Smooth muscle cell of the brain vasculature (primary cell): Measurements from ENCODE around the gene TMEM168.
"Not testable (repeated sequence)": the region's sequence is repeated elsewhere in the genome, so short reads cannot be mapped to it uniquely, and the experiment has no call there.

Source experiments
- DNase-seq: peaks from one replicate; pipeline ENCODE4 v3.0.0-alpha.2; 2012; ENCODE audit warnings: low read depth, low spot score

Gene TMEM168

DNA sequence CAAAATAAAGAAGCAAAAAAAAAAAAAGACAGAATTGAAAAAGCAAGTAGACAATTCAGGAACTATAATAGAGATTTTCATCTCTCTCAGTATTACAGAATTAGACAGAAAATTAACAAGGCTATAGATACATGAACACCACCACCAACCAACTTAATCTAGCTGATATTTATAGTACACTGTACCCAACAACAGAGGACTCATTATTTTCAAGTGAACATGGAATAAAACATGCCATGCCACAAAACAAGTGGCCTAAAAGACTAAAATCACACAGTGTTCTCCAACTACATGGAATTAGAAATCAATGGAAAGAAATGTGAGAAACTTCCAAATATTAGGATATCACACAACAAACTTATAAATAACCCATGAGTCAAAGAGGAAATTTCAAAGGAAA lies 9.1 kb downstream of the TMEM168 start:
- DNase-seq = no peak

DNA sequence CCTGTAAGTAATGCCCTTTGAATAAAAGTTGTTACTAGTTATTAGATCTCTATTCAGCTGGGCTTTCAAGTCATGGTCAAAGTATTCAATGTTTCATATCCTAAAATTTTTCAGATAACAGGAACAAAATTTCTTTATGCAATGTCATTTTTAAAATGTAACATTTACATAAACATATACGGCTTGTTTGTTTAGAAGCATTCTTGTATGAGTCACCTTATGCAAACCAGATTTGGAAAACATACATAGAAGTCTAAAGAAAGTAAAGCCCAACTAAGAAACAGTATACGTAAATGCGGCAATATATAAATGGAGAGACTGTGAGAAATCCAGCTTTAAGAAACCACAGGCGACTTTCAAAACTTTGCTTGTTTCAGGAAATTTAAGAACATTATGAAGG lies 10.5 kb downstream of the TMEM168 start:
- DNase-seq = no peak

DNA sequence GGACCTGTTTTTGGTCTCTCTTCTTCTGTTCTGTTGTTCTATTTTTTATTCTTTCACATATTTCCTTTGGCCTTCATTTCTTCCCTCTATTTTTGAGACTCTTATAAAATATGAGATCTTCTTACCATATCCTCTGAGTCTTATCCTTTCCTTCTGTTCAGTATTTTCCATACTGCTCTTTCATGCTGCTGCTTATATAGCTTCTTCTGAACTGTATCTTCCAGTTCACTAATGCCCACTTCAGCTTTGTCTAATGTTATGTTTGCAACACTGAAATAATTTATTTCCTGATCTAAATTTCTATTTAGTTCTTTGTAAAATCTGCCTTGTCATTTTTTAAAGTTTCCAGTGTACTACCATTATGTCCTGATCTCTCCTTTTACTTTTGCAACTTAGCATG lies 12.8 kb downstream of the TMEM168 start:
- DNase-seq = no peak

GRCh38 chr7:112771166-112771565 lies 19.0 kb downstream of the TMEM168 start:
- DNase-seq = no peak

DNA sequence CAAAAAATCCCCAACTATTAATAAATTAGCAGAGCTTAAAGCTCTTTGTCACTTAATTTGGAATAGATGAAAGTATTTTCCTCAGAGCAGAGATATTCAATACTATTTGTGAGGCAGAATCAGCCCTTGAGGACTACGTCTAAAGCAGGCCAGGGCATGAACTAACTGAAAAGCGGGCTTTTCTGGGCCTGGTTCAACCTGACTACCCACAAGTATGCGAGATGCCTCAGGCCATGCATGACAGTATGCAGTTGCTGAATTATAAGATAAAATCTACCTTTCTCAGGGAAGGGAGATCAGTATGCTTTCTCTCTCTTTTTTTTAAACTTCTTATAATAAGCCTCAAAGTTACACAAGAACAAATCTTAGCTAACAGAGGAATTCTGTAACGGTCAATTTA lies 20.1 kb downstream of the TMEM168 start:
- no peak for DNase-seq

DNA sequence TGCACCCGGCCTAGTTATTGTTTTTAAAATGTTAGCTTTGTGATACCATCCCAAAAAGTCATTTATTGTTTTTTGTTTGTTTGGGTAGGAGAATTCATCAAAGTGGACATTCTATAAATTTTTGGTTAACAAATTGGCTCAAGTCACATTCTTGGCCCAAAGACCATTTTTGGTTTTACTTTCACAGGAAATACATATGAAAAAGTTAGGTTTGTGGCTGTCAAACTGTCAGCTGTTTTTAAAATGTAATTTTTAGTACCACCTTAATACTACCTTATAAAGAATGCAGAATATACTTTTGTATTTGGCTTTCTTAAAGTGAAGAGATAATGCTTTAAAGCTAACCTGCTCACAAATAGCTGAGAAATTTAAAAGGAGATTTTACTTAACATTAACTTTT lies 25.1 kb downstream of the TMEM168 start:
- no peak for DNase-seq

DNA sequence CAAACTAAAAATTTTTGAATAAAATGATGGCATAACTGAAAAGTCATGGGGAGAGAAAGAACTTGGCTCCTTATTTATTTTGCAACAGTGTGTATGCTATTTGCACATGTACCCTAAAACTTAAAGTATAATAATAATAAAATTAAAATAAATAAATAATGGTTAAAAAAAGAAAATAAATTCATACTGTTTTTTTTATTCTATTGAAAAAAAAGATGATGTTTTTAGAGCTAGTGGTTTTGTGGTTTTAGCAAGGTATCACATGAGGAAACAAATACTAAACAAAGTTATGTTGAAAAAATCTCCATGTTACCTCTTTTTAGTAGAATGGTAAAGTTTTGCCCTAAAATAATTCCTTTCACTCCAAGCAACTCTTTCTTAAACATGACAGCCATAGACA lies 26.2 kb downstream of the TMEM168 start:
- DNase-seq = no peak

DNA sequence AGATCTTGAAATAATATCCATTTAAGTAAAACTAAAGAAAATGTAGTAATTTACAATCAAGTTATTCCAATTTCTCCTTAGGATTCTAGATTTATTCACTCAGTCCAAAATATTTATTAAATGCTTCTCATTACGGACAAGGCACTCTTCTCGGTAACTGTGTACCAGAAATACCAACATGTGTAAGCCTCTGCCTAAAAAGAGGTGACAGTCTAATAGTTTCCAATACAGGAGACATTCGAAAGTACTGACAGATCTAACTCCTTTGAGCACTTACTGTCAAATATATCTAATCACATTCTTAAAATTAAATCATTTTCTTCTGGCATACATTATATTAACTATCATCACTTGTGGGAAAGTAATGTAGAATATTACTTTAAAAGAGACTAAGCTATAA lies 26.9 kb downstream of the TMEM168 start:
- DNase-seq = no peak

GRCh38 chr7:112759905-112760304 lies 30.3 kb downstream of the TMEM168 start:
- peak; percentile 2 for DNase-seq

DNA sequence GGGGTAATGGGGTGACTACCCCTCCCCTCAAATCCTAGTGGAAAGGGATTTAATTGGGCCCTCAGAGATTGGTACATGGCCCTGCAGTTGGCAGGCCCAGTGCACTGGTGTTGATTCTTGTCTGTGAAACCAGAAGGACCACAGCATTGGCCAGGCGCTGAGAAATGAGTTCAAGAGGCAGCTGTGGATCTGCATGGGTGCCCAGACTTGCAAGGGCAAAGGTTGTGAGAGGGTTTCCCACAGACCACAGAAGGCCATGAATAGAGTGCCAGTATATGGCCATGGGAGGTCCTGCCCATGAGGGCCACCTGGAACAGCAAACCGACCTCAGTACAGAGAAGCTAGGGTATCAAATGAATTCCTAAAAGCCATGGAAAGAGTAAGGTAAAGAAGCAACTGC lies 32.9 kb downstream of the TMEM168 start:
- DNase-seq = no peak

GRCh38 chr7:112753298-112753697 lies 36.9 kb downstream of the TMEM168 start:
- DNase-seq = no peak

GRCh38 chr7:112752576-112752975 lies 37.6 kb downstream of the TMEM168 start:
- DNase-seq = no peak

GRCh38 chr7:112749775-112750174 lies 40.4 kb downstream of the TMEM168 start:
- DNase-seq = no peak

- no peak for DNase-seq
These were observed 41.8 kb downstream of the TMEM168 start for GRCh38 chr7:112748381-112748780.

DNA sequence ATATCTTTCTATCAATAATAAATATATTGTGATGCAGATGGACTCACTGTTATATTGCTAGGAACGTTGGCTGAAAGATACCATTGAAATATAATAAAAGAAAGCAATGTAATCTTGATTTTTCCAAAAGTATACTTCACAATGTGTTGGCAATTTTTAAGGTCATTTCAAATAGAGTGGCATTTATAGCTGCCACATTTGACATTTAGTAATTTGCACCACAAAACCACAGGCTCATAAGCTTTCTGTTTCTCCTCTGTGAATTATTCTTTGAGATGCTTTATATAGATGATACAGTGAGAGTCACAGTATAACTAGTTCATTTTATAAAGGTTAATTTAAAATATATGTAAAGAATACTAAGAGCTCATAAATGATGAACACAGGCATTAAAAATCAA lies 44.6 kb downstream of the TMEM168 start:
- no peak for DNase-seq

GRCh38 chr7:112744818-112745217 lies 45.4 kb downstream of the TMEM168 start:
- no peak for DNase-seq

DNA sequence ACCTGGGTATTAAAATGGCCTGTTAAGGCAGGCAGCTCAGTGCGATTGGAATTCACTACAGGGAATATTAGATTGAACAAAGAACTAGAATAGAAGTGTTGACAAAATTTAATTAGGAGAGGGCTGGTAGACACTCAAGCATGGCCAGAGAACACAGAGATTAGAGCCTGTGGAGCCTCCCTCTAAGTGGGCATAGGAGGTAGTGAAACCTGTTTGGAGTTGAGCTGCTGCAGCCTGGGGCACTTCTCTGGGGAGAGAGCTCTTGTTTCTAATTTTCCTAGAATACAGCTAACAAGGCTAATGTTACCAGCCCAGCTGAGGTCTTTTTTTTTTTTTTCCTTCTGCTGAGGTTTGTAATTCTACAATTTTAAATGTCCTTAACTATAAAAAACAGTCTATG lies 46.4 kb downstream of the TMEM168 start:
- DNase-seq = no peak

DNA sequence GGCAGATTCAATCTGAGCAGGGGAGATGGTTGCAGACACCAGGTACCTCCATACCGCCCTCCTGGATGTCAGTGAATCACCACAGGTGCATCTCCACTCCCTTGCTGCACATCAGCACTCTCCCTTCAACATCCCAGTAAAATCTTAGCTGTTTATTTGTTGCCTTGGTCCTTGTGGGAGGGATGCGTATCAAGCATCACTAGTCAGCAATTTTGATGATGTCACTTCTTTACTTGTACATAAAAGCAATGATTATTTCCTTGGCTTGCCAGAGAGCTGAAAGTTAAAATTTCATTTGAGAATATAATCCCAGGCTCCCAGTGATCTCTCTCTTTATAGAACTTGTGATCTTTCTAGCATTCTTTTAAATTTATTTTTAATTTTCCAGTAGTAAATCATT lies 49.5 kb downstream of the TMEM168 start:
- DNase-seq = no peak

- no peak for DNase-seq
These were observed 50.6 kb downstream of the TMEM168 start for GRCh38 chr7:112739436-112740180.

- no peak for DNase-seq
These were observed 54.9 kb downstream of the TMEM168 start for GRCh38 chr7:112735261-112735660.

- DNase-seq = not testable (repeated sequence)
These were observed 58.9 kb downstream of the TMEM168 start for GRCh38 chr7:112731324-112731723.

- DNase-seq = no peak
These were observed 64.1 kb downstream of the TMEM168 start for GRCh38 chr7:112726076-112726475.

- peak; percentile 3 for DNase-seq
These were observed 66.8 kb downstream of the TMEM168 start for GRCh38 chr7:112723416-112723815.

- DNase-seq = no peak
These were observed 68.8 kb downstream of the TMEM168 start for GRCh38 chr7:112721366-112721765.
